T-cell (primary cell): ENCODE measurements around the gene MGST1. TPM values are rescaled to one million over a fixed set of nuclear protein-coding genes. Genes with fewer than 3 reads are reported as not detected.

Experiments
- ATAC-seq, 4 experiments: fragments of 200-7000 bp in 3 of 4; fragments of 150-1000 bp in 1 of 4; cut with Tn5 transposase; replicated peaks in 1 of 4; 1 replicate in 3 of 4; 2 replicates in 1 of 4; pipeline ENCODE4 v1.10.0; 2021; ENCODE audit warnings: moderate library complexity in 3 of 4, mild to moderate bottlenecking in 2 of 4, moderate number of reproducible peaks in 1 of 4
- CTCF ChIA-PET, 2 donors: fragments of 300-600 bp; sonication (Branson Sonifier 250); formaldehyde crosslinking; loops; one replicate each; lab custom pipeline; 2022; ENCODE audit warnings: antibody characterized with exemption in 2 of 2; lab: Charles Lee
- POLR2A ChIA-PET, 2 donors: fragments of 300-600 bp; sonication (Branson Sonifier 250); formaldehyde crosslinking; loops; one replicate each; lab custom pipeline; 2022; ENCODE audit warnings: antibody characterized with exemption in 2 of 2; lab: Charles Lee
- DNase-seq, 35 experiments: peaks; one replicate each; pipeline versions ENCODE4 v3.0.0 to v3.0.0-alpha.2; 2013 to 2023
- H3K27ac ChIP-seq: one replicate; pipeline ENCODE4 v1.5.1; 2013; ENCODE audit warnings: low read length
- H3K27me3 ChIP-seq, 2 experiments: replicated peaks in 1 of 2; 1 replicate in 1 of 2; 2 replicates in 1 of 2; pipeline versions ENCODE4 v1.6.1 to v1.7.0; 2013; ENCODE audit warnings: low read length in 1 of 2, mixed read lengths in 1 of 2; ENCODE audit not compliant: control insufficient read depth in 2 of 2, insufficient read depth in 2 of 2; ENCODE audit errors: extremely low read depth in 1 of 2
- H3K36me3 ChIP-seq, 2 donors: 1 replicate in 1 of 2; 2 replicates in 1 of 2; pipeline versions ENCODE4 v1.6.1 to v1.7.0; 2013; ENCODE audit warnings: low read length in 1 of 2; ENCODE audit not compliant: control insufficient read depth in 2 of 2, insufficient read depth in 1 of 2; ENCODE audit errors: extremely low read depth in 1 of 2
- H3K4me1 ChIP-seq, 2 experiments: 1 replicate in 1 of 2; 2 replicates in 1 of 2; pipeline versions ENCODE4 v1.6.1 to v1.7.0; 2013; ENCODE audit warnings: low read length in 2 of 2, mixed read lengths in 1 of 2; ENCODE audit not compliant: insufficient read depth in 2 of 2, control insufficient read depth in 1 of 2; ENCODE audit errors: extremely low read depth in 1 of 2
- H3K4me3 ChIP-seq, 2 donors: 1 replicate in 1 of 2; 2 replicates in 1 of 2; pipeline versions ENCODE4 v1.5.1 to v1.7.0; 2013; ENCODE audit warnings: mild to moderate bottlenecking in 2 of 2, low read length in 1 of 2, moderate library complexity in 1 of 2; ENCODE audit not compliant: control insufficient read depth in 1 of 2; ENCODE audit errors: extremely low read depth in 1 of 2
- H3K9me3 ChIP-seq: 2 replicates; pipeline ENCODE4 v1.7.0; 2013
- H3K27ac Mint-ChIP-seq, 2 donors: one replicate each; pipeline ENCODE4 v1.8.0; 2020 to 2021; ENCODE audit warnings: mild to moderate bottlenecking in 2 of 2, mixed read lengths in 2 of 2
- H3K27me3 Mint-ChIP-seq, 2 donors: one replicate each; pipeline ENCODE4 v1.8.0; 2021 to 2022; ENCODE audit warnings: mixed read lengths in 2 of 2
- H3K36me3 Mint-ChIP-seq: one replicate; pipeline ENCODE4 v1.8.0; 2021; ENCODE audit warnings: mixed read lengths
- H3K4me1 Mint-ChIP-seq, 3 donors: one replicate each; pipeline ENCODE4 v1.8.0; 2020 to 2022; ENCODE audit warnings: mixed read lengths in 3 of 3, mild to moderate bottlenecking in 1 of 3
- H3K4me3 Mint-ChIP-seq, 3 donors: one replicate each; pipeline ENCODE4 v1.8.0; 2020 to 2022; ENCODE audit warnings: mild to moderate bottlenecking in 3 of 3, mixed read lengths in 3 of 3, moderate library complexity in 3 of 3
- H3K9me3 Mint-ChIP-seq, 3 donors: one replicate each; pipeline ENCODE4 v1.8.0; 2020 to 2022; ENCODE audit warnings: mixed read lengths in 3 of 3
- WGBS: methylation state at CpG from one replicate; pipeline ENCODE4 v1.1.5; 2013; ENCODE audit warnings: missing lambda C conversion rate; ENCODE audit not compliant: insufficient coverage; 5-methylcytosine and 5-hydroxymethylcytosine counted together
- total RNA-seq, 35 experiments: library from RNA in 6 of 35; stranded (reverse) in 6 of 35; fragments of 120-200 nt in 1 of 35; gene quantifications; one replicate each; pipeline versions ENCODE4 v1.2.1 to v1.2.4 and lab custom pipeline; 2013 to 2026

Gene MGST1
- total RNA-seq, 5 donors from 2014 or later (not counting 1 experiment from before 2014, with no cell fraction given), result 1.5 to 3.2 (median 2.1) TPM; not detected in 1

- no peak overlapping the region for H3K4me3 Mint-ChIP-seq
- no peak overlapping the region for H3K27ac Mint-ChIP-seq
- H3K27me3 Mint-ChIP-seq, result no peaks in the 10 kb centered on the region
- Histone ChIP-seq H3K27me3 (no peaks in the 10 kb centered on the region), H3K27ac (no peak overlapping the region), H3K4me1 (no peaks in the 10 kb centered on the region), H3K9me3 (no peaks in the 10 kb centered on the region), H3K4me3 (no peak overlapping the region), H3K36me3 (no peaks in the 10 kb centered on the region)
- ChIA-PET POLR2A (no interaction called here), CTCF (no interaction called here)
- no peaks in the 10 kb centered on the region for H3K4me1 Mint-ChIP-seq
- no CpG with 5 or more reads among the region's 1 CpG for WGBS
- H3K9me3 Mint-ChIP-seq, result peaks cover 8 to 37% (median 27%) of the 10 kb centered on the region in 3 donors
- ATAC-seq (no peak), DNase-seq (no peak)
- no peaks in the 10 kb centered on the region for H3K36me3 Mint-ChIP-seq
Observed at GRCh38 chr12:16310934-16311333, 36.5 kb upstream of the MGST1 start.

- Mint-ChIP-seq H3K27ac (no peak overlapping the region), H3K4me1 (no peaks in the 10 kb centered on the region), H3K4me3 (no peak overlapping the region), H3K27me3 (no peaks in the 10 kb centered on the region), H3K9me3 (peaks cover 9 to 31% (median 23%) of the 10 kb centered on the region in 3 donors), H3K36me3 (no peaks in the 10 kb centered on the region)
- POLR2A ChIA-PET, result no interaction called here
- CTCF ChIA-PET, result no interaction called here
- DNase-seq, result no peak
- Histone ChIP-seq H3K27me3 (no peaks in the 10 kb centered on the region), H3K36me3 (no peaks in the 10 kb centered on the region), H3K9me3 (no peaks in the 10 kb centered on the region), H3K4me3 (no peak overlapping the region), H3K27ac (no peak overlapping the region), H3K4me1 (no peaks in the 10 kb centered on the region)
- 33% methylated on average over 1 of the region's 1 CpG for WGBS
- no peak for ATAC-seq
Observed at GRCh38 chr12:16323010-16323409, 24.4 kb upstream of the MGST1 start.

- H3K36me3 ChIP-seq, result no peaks in the 10 kb centered on the region
- DNase-seq (no peak), ATAC-seq (no peak)
- no peak overlapping the region for H3K27ac ChIP-seq
- H3K4me1 ChIP-seq, result no peaks in the 10 kb centered on the region
- Mint-ChIP-seq H3K27me3 (no peaks in the 10 kb centered on the region), H3K36me3 (no peaks in the 10 kb centered on the region), H3K4me3 (no peak overlapping the region), H3K9me3 (peaks cover 16 to 37% (median 30%) of the 10 kb centered on the region in 3 donors), H3K27ac (no peak overlapping the region), H3K4me1 (no peaks in the 10 kb centered on the region)
- ChIA-PET CTCF (no interaction called here), POLR2A (no interaction called here)
- H3K27me3 ChIP-seq, result no peaks in the 10 kb centered on the region
- H3K4me3 ChIP-seq, result no peak overlapping the region
- H3K9me3 ChIP-seq, result no peaks in the 10 kb centered on the region
- no CpG with 5 or more reads among the region's 2 CpGs for WGBS
Observed at GRCh38 chr12:16323638-16324037, 23.8 kb upstream of the MGST1 start.

GRCh38 chr12:16324272-16324671 lies 23.2 kb upstream of the MGST1 start:
- Histone ChIP-seq H3K9me3 (no peaks in the 10 kb centered on the region), H3K27me3 (no peaks in the 10 kb centered on the region), H3K36me3 (no peaks in the 10 kb centered on the region), H3K4me3 (no peak overlapping the region), H3K4me1 (no peaks in the 10 kb centered on the region), H3K27ac (no peak overlapping the region)
- no peak overlapping the region for H3K27ac Mint-ChIP-seq
- ChIA-PET POLR2A (no interaction called here), CTCF (no interaction called here)
- no peaks in the 10 kb centered on the region for H3K4me1 Mint-ChIP-seq
- H3K27me3 Mint-ChIP-seq, result no peaks in the 10 kb centered on the region
- WGBS, result no CpG with 5 or more reads among the region's 5 CpGs
- no peaks in the 10 kb centered on the region for H3K36me3 Mint-ChIP-seq
- H3K9me3 Mint-ChIP-seq, result peaks cover 17 to 37% (median 27%) of the 10 kb centered on the region in 3 donors
- ATAC-seq, result no peak
- H3K4me3 Mint-ChIP-seq, result no peak overlapping the region
- no peak for DNase-seq

- Histone ChIP-seq H3K4me3 (no peak overlapping the region), H3K27ac (no peak overlapping the region), H3K27me3 (no peaks in the 10 kb centered on the region), H3K9me3 (no peaks in the 10 kb centered on the region), H3K36me3 (no peaks in the 10 kb centered on the region), H3K4me1 (no peaks in the 10 kb centered on the region)
- Mint-ChIP-seq H3K27me3 (no peaks in the 10 kb centered on the region), H3K4me3 (no peak overlapping the region), H3K9me3 (peaks cover 17 to 36% (median 25%) of the 10 kb centered on the region in 3 donors), H3K36me3 (no peaks in the 10 kb centered on the region), H3K4me1 (no peaks in the 10 kb centered on the region), H3K27ac (no peak overlapping the region)
- ChIA-PET CTCF (no interaction called here), POLR2A (no interaction called here)
- ATAC-seq (no peak), DNase-seq (no peak)
- WGBS, result no CpG with 5 or more reads among the region's 3 CpGs
Observed at GRCh38 chr12:16324772-16325171, 22.7 kb upstream of the MGST1 start.

- ChIA-PET CTCF (no interaction called here), POLR2A (no interaction called here)
- Histone ChIP-seq H3K36me3 (no peaks in the 10 kb centered on the region), H3K27ac (no peak overlapping the region), H3K27me3 (no peaks in the 10 kb centered on the region), H3K4me3 (no peak overlapping the region), H3K4me1 (no peaks in the 10 kb centered on the region), H3K9me3 (no peaks in the 10 kb centered on the region)
- H3K36me3 Mint-ChIP-seq, result no peaks in the 10 kb centered on the region
- ATAC-seq (no peak), DNase-seq (no peak)
- no CpG with 5 or more reads among the region's 3 CpGs for WGBS
- H3K4me3 Mint-ChIP-seq, result no peak overlapping the region
- H3K27ac Mint-ChIP-seq, result no peak overlapping the region
- H3K4me1 Mint-ChIP-seq, result no peaks in the 10 kb centered on the region
- peaks cover 17 to 34% (median 24%) of the 10 kb centered on the region in 3 donors for H3K9me3 Mint-ChIP-seq
- H3K27me3 Mint-ChIP-seq, result no peaks in the 10 kb centered on the region
Observed at GRCh38 chr12:16325426-16325825, 22.0 kb upstream of the MGST1 start.

- Mint-ChIP-seq H3K9me3 (peaks cover 17 to 28% (median 26%) of the 10 kb centered on the region in 3 donors), H3K4me1 (no peaks in the 10 kb centered on the region), H3K27me3 (no peaks in the 10 kb centered on the region), H3K27ac (no peak overlapping the region), H3K4me3 (no peak overlapping the region), H3K36me3 (no peaks in the 10 kb centered on the region)
- Histone ChIP-seq H3K27ac (no peak overlapping the region), H3K36me3 (no peaks in the 10 kb centered on the region), H3K27me3 (no peaks in the 10 kb centered on the region), H3K4me1 (no peaks in the 10 kb centered on the region), H3K4me3 (no peak overlapping the region), H3K9me3 (no peaks in the 10 kb centered on the region)
- ATAC-seq (no peak), DNase-seq (no peak)
- ChIA-PET CTCF (no interaction called here), POLR2A (no interaction called here)
- WGBS, result no CpG with 5 or more reads among the region's 1 CpG
Observed at GRCh38 chr12:16327963-16328362, 19.5 kb upstream of the MGST1 start.
